Suppressor macrophage treated with lipopolysaccharide for 1 hour (primary cell): ENCODE results near the gene ZNF326.

Experiments
- DNase-seq, 3 donors: peaks; one replicate each; pipeline ENCODE4 v3.0.0-alpha.2; 2020 to 2022

The ZNF326 gene

GRCh38 chr1:89994805-89995597 lies at the start of gene ZNF326:
TSS of gene ZNF326 (plus strand) at chr1:89995110. CDS start at chr1:89995258, 148 bp downstream.
- DNase-seq = peak; percentile 95 to 98 (median 98)

- no peak for DNase-seq
These were observed 48.9 kb upstream of the ZNF326 start for GRCh38 chr1:89945852-89946476.

GRCh38 chr1:89946532-89946931 lies 48.4 kb upstream of the ZNF326 start:
- no peak for DNase-seq

GRCh38 chr1:89948722-89949345 lies 46.1 kb upstream of the ZNF326 start:
- no peak for DNase-seq

GRCh38 chr1:89949991-89950624 lies 44.8 kb upstream of the ZNF326 start:
- no peak for DNase-seq

- DNase-seq = no peak
These were observed 44.2 kb upstream of the ZNF326 start for GRCh38 chr1:89950703-89951102.

GRCh38 chr1:89951766-89952604 lies 42.9 kb upstream of the ZNF326 start:
- peak; percentile 60 to 89 (median 75) for DNase-seq

- DNase-seq = no peak
These were observed 42.2 kb upstream of the ZNF326 start for GRCh38 chr1:89952605-89953130.

GRCh38 chr1:89953131-89953626 lies 41.7 kb upstream of the ZNF326 start:
- DNase-seq = peak; percentile 61 to 85 (median 80)

- DNase-seq = no peak
These were observed 41.0 kb upstream of the ZNF326 start for GRCh38 chr1:89953929-89954328.

GRCh38 chr1:89954401-89954800 lies 40.5 kb upstream of the ZNF326 start:
- no peak for DNase-seq

- no peak for DNase-seq
These were observed 39.4 kb upstream of the ZNF326 start for GRCh38 chr1:89955311-89956205.

- DNase-seq = peak; percentile 61 to 72 (median 63)
These were observed 37.8 kb upstream of the ZNF326 start for GRCh38 chr1:89957107-89957506.

GRCh38 chr1:89958851-89959654 lies 35.9 kb upstream of the ZNF326 start:
- no peak for DNase-seq

- no peak for DNase-seq
These were observed 35.2 kb upstream of the ZNF326 start for GRCh38 chr1:89959719-89960118.

GRCh38 chr1:89962024-89962741 lies 32.7 kb upstream of the ZNF326 start:
- peak; percentile 71 to 85 (median 77) for DNase-seq

GRCh38 chr1:89962742-89963075 lies 32.2 kb upstream of the ZNF326 start:
- DNase-seq = peak in 1 of 3 donors; percentile 31

- DNase-seq = no peak
These were observed 29.6 kb upstream of the ZNF326 start for GRCh38 chr1:89965193-89965768.

GRCh38 chr1:89966656-89967055 lies 28.3 kb upstream of the ZNF326 start:
- peak; percentile 56 to 74 (median 69) for DNase-seq
